ENCODE data around the gene DAGLA.
A peak's percentile ranks its signal among the peaks of the same experiment; 100 is the strongest.

The DAGLA gene

GRCh38 chr11:61687420-61687819 lies 7.2 kb downstream of the DAGLA start:
- no peak for TF ChIP-seq ZFX (IDR thresholded peaks at IDR 0.05)
- TF ChIP-seq CTCF (conservative IDR thresholded peaks at IDR 0.05): no peak
- H3K27ac ChIP-seq: peak overlapping the region; percentile 82

GRCh38 chr11:61688365-61689163 lies 8.4 kb downstream of the DAGLA start:
- TF ChIP-seq CTCF (conservative IDR thresholded peaks at IDR 0.05) (no peak), ZFX (IDR thresholded peaks at IDR 0.05) (no peak)
- peak overlapping the region; percentile 82 for H3K27ac ChIP-seq

- TF ChIP-seq CTCF (conservative IDR thresholded peaks at IDR 0.05): no peak
- no peak for TF ChIP-seq ZFX (IDR thresholded peaks at IDR 0.05)
Observed at GRCh38 chr11:61689164-61689496, 8.9 kb downstream of the DAGLA start.

GRCh38 chr11:61690706-61691379 lies 10.7 kb downstream of the DAGLA start:
- no peak for TF ChIP-seq ZFX (IDR thresholded peaks at IDR 0.05)
- no peak for TF ChIP-seq CTCF (conservative IDR thresholded peaks at IDR 0.05)
- peak overlapping the region; percentile 82 for H3K27ac ChIP-seq

More at GRCh38 chr11:61689164-61689496, 8.9 kb downstream of the DAGLA start:
- peak overlapping the region; percentile 82 for H3K27ac ChIP-seq

- H3K27ac ChIP-seq: no peak overlapping the region; the same call in 1 of the 2 replicates
- TF ChIP-seq ZFX (IDR thresholded peaks at IDR 0.05): no peak
- no peak for TF ChIP-seq CTCF (conservative IDR thresholded peaks at IDR 0.05)
Observed at GRCh38 chr11:61691380-61692156, 11.4 kb downstream of the DAGLA start.

GRCh38 chr11:61693922-61694601 lies 13.9 kb downstream of the DAGLA start:
- TF ChIP-seq ZFX (IDR thresholded peaks at IDR 0.05) (no peak), CTCF (conservative IDR thresholded peaks at IDR 0.05) (no peak)
- H3K27ac ChIP-seq: peak overlapping the region; percentile 95
